GM12878 (cell line): Measurements from ENCODE around the gene ATXN1. TPM values are rescaled to one million over a fixed set of nuclear protein-coding genes. Genes with fewer than 3 reads are reported as not detected.

Experiments
- ATAC-seq: fragments of 200-7000 bp; cut with Tn5 transposase; 3 replicates; pipeline ENCODE4 v1.9.1; 2020; ENCODE audit warnings: mild to moderate bottlenecking, moderate library complexity
- BruUV-seq: library from RNA; stranded (reverse); fragments of 400-500 nt; replicated peaks from 2 replicates; lab custom pipeline; 2021; lab: Mats Ljungman, UMichigan
- CTCF ChIA-PET: fragments of 300-600 bp; sonication (Branson Sonifier 250); formaldehyde crosslinking; extraction: SDS; loops from one replicate; lab custom pipeline; 2021; ENCODE audit warnings: inconsistent platforms; lab: Yijun Ruan, JAX
- POLR2A ChIA-PET: fragments of 350-600 bp; formaldehyde crosslinking; extraction: SDS; loops from one replicate; lab custom pipeline; 2021; ENCODE audit warnings: inconsistent platforms; lab: Charles Lee
- RAD21 ChIA-PET: fragments of 300-600 bp; sonication (Branson Sonifier 250); formaldehyde crosslinking; loops from one replicate; lab custom pipeline; 2023; ENCODE audit warnings: antibody characterized with exemption; ENCODE audit not compliant: unreplicated experiment; lab: Charles Lee
- SMC1A ChIA-PET: fragments of 300-600 bp; sonication (Branson Sonifier 250); formaldehyde crosslinking; loops from one replicate; lab custom pipeline; 2023; ENCODE audit not compliant: unreplicated experiment, uncharacterized antibody; lab: Charles Lee
- DNase-seq: peaks from one replicate; pipeline ENCODE4 v3.0.0-alpha.2; 2011; ENCODE audit warnings: low read depth, low spot score
- FAIRE-seq: peaks from 3 replicates; lab custom pipeline; 2011; peaks lifted over from hg19 to GRCh38; lab: Jason Lieb, UNC
- H2AFZ ChIP-seq: 2 replicates; pipeline ENCODE4 v1.6.0; 2011; ENCODE audit warnings: low read depth, low read length, control low read depth; ENCODE audit not compliant: control insufficient read depth
- H3K27ac ChIP-seq: 2 replicates; pipeline ENCODE4 v1.5.1; 2011; ENCODE audit warnings: control low read depth; ENCODE audit not compliant: control insufficient read depth, insufficient read depth
- H3K27me3 ChIP-seq, 2 experiments: replicated peaks in 1 of 2; 2 replicates each; pipeline versions ENCODE4 v1.6.0 to v1.6.1; 2011; ENCODE audit warnings: low read length in 1 of 2; ENCODE audit not compliant: control insufficient read depth in 2 of 2, insufficient read depth in 2 of 2
- H3K36me3 ChIP-seq, 2 experiments: 2 replicates each; pipeline ENCODE4 v1.5.1; 2011; ENCODE audit warnings: low read length in 1 of 2; ENCODE audit not compliant: control insufficient read depth in 2 of 2, insufficient read depth in 2 of 2
- H3K4me1 ChIP-seq: 2 replicates; pipeline ENCODE4 v1.6.1; 2011; ENCODE audit warnings: mild to moderate bottlenecking, low read length, moderate library complexity, mixed read lengths; ENCODE audit not compliant: control insufficient read depth, insufficient read depth
- H3K4me2 ChIP-seq: 2 replicates; pipeline ENCODE4 v1.6.0; 2011; ENCODE audit warnings: control low read depth; ENCODE audit not compliant: control insufficient read depth, insufficient read depth
- H3K4me3 ChIP-seq: fragments of 200-600 bp; sonication (generic); 2 replicates; pipeline ENCODE4 v1.5.1; 2016
- H3K79me2 ChIP-seq: 2 replicates; pipeline ENCODE4 v1.6.0; 2011; ENCODE audit warnings: low read length; ENCODE audit not compliant: control insufficient read depth, insufficient read depth
- H3K9ac ChIP-seq: 2 replicates; pipeline ENCODE4 v1.8.0; 2011; ENCODE audit warnings: low read length, control low read depth, mixed read lengths; ENCODE audit not compliant: control insufficient read depth, insufficient read depth
- H3K9me3 ChIP-seq: replicated peaks from 3 replicates; pipeline ENCODE4 v1.5.1; 2011; ENCODE audit warnings: mild to moderate bottlenecking, low read length; ENCODE audit not compliant: control insufficient read depth, insufficient read depth
- H4K20me1 ChIP-seq: 2 replicates; pipeline ENCODE4 v1.6.0; 2011; ENCODE audit not compliant: control insufficient read depth, insufficient read depth
- ATF7 ChIP-seq: fragments of 450-650 bp; IDR thresholded peaks from 2 replicates; pipeline ENCODE4 v1.6.1; 2016; ENCODE audit warnings: low read depth, mild to moderate bottlenecking
- FOXM1 ChIP-seq: IDR thresholded peaks from 2 replicates; pipeline ENCODE4 v1.6.1; 2012; ENCODE audit warnings: low read depth, mild to moderate bottlenecking, inconsistent platforms, low read length, moderate library complexity
- HDAC2 ChIP-seq: fragments of 200-600 bp; sonication (generic); IDR thresholded peaks from 2 replicates; pipeline ENCODE4 v1.6.1; 2017
- IKZF2 ChIP-seq, 2 experiments: fragments of 450-650 bp; IDR thresholded peaks; 2 replicates each; pipeline ENCODE4 v1.6.1; 2017; ENCODE audit warnings: mild to moderate bottlenecking in 2 of 2, moderate library complexity in 2 of 2
- JUNB ChIP-seq: IDR thresholded peaks from 2 replicates; pipeline ENCODE4 v1.6.1; 2016; ENCODE audit warnings: antibody characterized with exemption, mild to moderate bottlenecking
- KLF5 ChIP-seq: fragments of 450-650 bp; IDR thresholded peaks from 2 replicates; pipeline ENCODE4 v1.6.1; 2014; ENCODE audit warnings: mild to moderate bottlenecking; ENCODE audit not compliant: partially characterized antibody
- SIX5 ChIP-seq: IDR thresholded peaks from 2 replicates; pipeline ENCODE4 v1.6.1; 2011; ENCODE audit warnings: mild to moderate bottlenecking, low read depth, low read length, moderate library complexity; ENCODE audit not compliant: severe bottlenecking
- SMAD5 ChIP-seq: IDR thresholded peaks from 2 replicates; pipeline ENCODE4 v1.6.1; 2016; ENCODE audit warnings: antibody characterized with exemption, low read depth
- SREBF1 ChIP-seq: IDR thresholded peaks from 2 replicates; pipeline ENCODE4 v1.6.1; 2012; ENCODE audit warnings: mild to moderate bottlenecking, low read length
- TCF3 ChIP-seq: IDR thresholded peaks from 2 replicates; pipeline ENCODE4 v1.6.1; 2012; ENCODE audit warnings: low read depth, mild to moderate bottlenecking, low read length, borderline replicate concordance; ENCODE audit not compliant: insufficient read depth
- WRNIP1 ChIP-seq: IDR thresholded peaks from 2 replicates; pipeline ENCODE4 v1.6.1; 2011; ENCODE audit warnings: low read depth, low read length, improper control_type of control experiment, borderline replicate concordance
- ZNF217 ChIP-seq: fragments of 450-650 bp; IDR thresholded peaks from 2 replicates; pipeline ENCODE4 v1.6.1; 2017; ENCODE audit warnings: antibody characterized with exemption, mild to moderate bottlenecking
- WGBS: methylation state at CpG from one replicate; pipeline ENCODE4 v1.1.6; 2016; ENCODE audit warnings: low lambda C conversion rate; ENCODE audit not compliant: insufficient replicate concordance, insufficient coverage; ENCODE audit errors: missing lambda C conversion rate; 5-methylcytosine and 5-hydroxymethylcytosine counted together
- in situ Hi-C: fragments of 300-500 bp; cut with MboI; formaldehyde crosslinking; loops from 9 replicates; pipeline ENCODE4 v1.14.3; 2018; ENCODE audit warnings: mixed read lengths
- intact Hi-C: fragments of 100-400 bp; cut with micrococcal nuclease; formaldehyde crosslinking; loops from one replicate; pipeline ENCODE4 v1.14.2; 2022; ENCODE audit not compliant: unreplicated experiment
- polyA plus RNA-seq, 11 experiments: library from polyadenylated mRNA; depleted of rRNA in 4 of 11; unstranded in 6 of 11; stranded (reverse) in 5 of 11; fragments of >200 nt; fragmentation: Nextera tagmentation in 4 of 11; fragmentation: Illumina TruSeq in 1 of 11; extraction: Ambion mirVana in 4 of 11; extraction: Trizol in 1 of 11; gene quantifications; 1 replicate in 1 of 11; 2 replicates in 10 of 11; pipeline versions ENCODE4 v1.2.1 to v1.2.3, GENCODE V29; 2011 to 2016; ENCODE audit warnings: inconsistent platforms in 2 of 11, missing spikeins in 2 of 11, low read depth in 1 of 11
- total RNA-seq, 4 experiments: library from RNA; depleted of rRNA in 3 of 4; stranded (reverse); fragments of >200 nt in 3 of 4; fragmentation: Illumina TruSeq in 1 of 4; extraction: Trizol in 1 of 4; gene quantifications; 2 replicates each; pipeline versions ENCODE4 v1.2.1 to v1.2.3, GENCODE V29; 2013 to 2021
- TF ChIP-seq, protein P1 (sequence below): fragments of 150-350 bp; IDR thresholded peaks from 2 replicates; pipeline ENCODE4 v1.6.1; 2014; ENCODE audit warnings: mild to moderate bottlenecking, low read depth, low read length
- TF ChIP-seq, protein P2 (sequence below): fragments of 450-650 bp; conservative IDR thresholded peaks from 2 replicates; pipeline ENCODE4 v1.6.1; 2017; ENCODE audit warnings: mild to moderate bottlenecking, moderate library complexity
- TF ChIP-seq, protein P3 (sequence below): fragments of 450-650 bp; IDR thresholded peaks from 2 replicates; pipeline ENCODE4 v1.6.1; 2016; ENCODE audit warnings: mild to moderate bottlenecking
- TF ChIP-seq, protein P4 (sequence below): IDR thresholded peaks from 2 replicates; pipeline ENCODE4 v1.6.1; 2012; ENCODE audit warnings: mild to moderate bottlenecking, low read depth, low read length

The ATXN1 gene
- total and polyA plus RNA-seq, 10 of the 15 experiments (the other 5 are each of a cell fraction or from before 2014, with no cell fraction given) = 12.2 to 51.2 (median 20.5) TPM

DNA sequence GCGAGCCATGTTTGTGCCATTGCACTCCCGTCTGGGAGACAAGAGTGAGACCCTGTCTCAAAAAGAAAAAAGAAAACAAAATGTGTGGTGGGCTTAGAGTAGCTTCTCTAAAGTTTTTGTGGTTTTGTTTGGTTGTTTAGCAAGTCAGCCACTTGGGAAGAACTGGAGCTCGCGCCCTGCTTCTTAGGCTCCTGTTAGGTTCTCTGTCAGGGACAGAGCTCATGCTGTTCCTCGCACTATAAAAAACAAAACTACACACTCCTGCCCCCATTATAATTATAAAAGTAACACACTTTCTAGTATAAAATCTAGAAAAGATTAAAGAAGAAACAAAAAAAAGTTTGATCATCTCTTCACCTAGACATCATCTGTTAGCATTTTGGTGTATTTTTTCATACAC, 489.8 kb downstream of the ATXN1 start:
- intact Hi-C loops = no loop called here
- no peak for ATAC-seq
- H3K4me2 ChIP-seq = no peak overlapping the region
- DNase-seq = no peak
- no peak for FAIRE-seq
- H3K79me2 ChIP-seq = no peaks in the 10 kb centered on the region
- no peak overlapping the region for H3K4me3 ChIP-seq
- ChIA-PET POLR2A (no interaction called here), CTCF (interaction anchor here (1.0 to 7.9 kb wide), 2 partner anchors 15 to 31 kb away, joined by 3 to 54 read pairs; no protein-coding TSS in a partner anchor), SMC1A (interaction anchor here (0.7 to 1.5 kb wide), 3 partner anchors 14 to 66 kb away, joined by 3 to 4 read pairs (median 3); no protein-coding TSS in a partner anchor), RAD21 (no interaction called here)
- no peak overlapping the region for H2AFZ ChIP-seq
- H3K27ac ChIP-seq = no peak overlapping the region
- H3K36me3 ChIP-seq = no peaks in the 10 kb centered on the region
- whole genome bisulfite sequencing = 71% methylated on average over 5 of the region's 5 CpGs
- H3K27me3 ChIP-seq = no peaks in the 10 kb centered on the region; a peak in 1 of 4 replicates
- BruUV-seq = no TSS peak
- in situ Hi-C loops = no loop called here
- no peaks in the 10 kb centered on the region for H3K4me1 ChIP-seq
- H3K9ac ChIP-seq = no peak overlapping the region
- H4K20me1 ChIP-seq = no peaks in the 10 kb centered on the region
- H3K9me3 ChIP-seq = no peaks in the 10 kb centered on the region
- TF ChIP-seq HDAC2 (no peak), SIX5 (no peak), ZNF217 (no peak), KLF5 (no peak), JUNB (no peak), TCF3 (no peak), SMAD5 (no peak), IKZF2 (IDR thresholded peaks at IDR 0.05) (no peak), FOXM1 (no peak), ATF7 (no peak), SREBF1 (no peak), WRNIP1 (no peak)
- TF ChIP-seq, protein P1, sequence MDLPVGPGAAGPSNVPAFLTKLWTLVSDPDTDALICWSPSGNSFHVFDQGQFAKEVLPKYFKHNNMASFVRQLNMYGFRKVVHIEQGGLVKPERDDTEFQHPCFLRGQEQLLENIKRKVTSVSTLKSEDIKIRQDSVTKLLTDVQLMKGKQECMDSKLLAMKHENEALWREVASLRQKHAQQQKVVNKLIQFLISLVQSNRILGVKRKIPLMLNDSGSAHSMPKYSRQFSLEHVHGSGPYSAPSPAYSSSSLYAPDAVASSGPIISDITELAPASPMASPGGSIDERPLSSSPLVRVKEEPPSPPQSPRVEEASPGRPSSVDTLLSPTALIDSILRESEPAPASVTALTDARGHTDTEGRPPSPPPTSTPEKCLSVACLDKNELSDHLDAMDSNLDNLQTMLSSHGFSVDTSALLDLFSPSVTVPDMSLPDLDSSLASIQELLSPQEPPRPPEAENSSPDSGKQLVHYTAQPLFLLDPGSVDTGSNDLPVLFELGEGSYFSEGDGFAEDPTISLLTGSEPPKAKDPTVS = no peak
- TF ChIP-seq, protein P2, sequence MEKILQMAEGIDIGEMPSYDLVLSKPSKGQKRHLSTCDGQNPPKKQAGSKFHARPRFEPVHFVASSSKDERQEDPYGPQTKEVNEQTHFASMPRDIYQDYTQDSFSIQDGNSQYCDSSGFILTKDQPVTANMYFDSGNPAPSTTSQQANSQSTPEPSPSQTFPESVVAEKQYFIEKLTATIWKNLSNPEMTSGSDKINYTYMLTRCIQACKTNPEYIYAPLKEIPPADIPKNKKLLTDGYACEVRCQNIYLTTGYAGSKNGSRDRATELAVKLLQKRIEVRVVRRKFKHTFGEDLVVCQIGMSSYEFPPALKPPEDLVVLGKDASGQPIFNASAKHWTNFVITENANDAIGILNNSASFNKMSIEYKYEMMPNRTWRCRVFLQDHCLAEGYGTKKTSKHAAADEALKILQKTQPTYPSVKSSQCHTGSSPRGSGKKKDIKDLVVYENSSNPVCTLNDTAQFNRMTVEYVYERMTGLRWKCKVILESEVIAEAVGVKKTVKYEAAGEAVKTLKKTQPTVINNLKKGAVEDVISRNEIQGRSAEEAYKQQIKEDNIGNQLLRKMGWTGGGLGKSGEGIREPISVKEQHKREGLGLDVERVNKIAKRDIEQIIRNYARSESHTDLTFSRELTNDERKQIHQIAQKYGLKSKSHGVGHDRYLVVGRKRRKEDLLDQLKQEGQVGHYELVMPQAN = no peak
- TF ChIP-seq, protein P3, sequence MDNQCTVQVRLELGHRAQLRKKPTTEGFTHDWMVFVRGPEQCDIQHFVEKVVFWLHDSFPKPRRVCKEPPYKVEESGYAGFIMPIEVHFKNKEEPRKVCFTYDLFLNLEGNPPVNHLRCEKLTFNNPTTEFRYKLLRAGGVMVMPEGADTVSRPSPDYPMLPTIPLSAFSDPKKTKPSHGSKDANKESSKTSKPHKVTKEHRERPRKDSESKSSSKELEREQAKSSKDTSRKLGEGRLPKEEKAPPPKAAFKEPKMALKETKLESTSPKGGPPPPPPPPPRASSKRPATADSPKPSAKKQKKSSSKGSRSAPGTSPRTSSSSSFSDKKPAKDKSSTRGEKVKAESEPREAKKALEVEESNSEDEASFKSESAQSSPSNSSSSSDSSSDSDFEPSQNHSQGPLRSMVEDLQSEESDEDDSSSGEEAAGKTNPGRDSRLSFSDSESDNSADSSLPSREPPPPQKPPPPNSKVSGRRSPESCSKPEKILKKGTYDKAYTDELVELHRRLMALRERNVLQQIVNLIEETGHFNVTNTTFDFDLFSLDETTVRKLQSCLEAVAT = no peak
- TF ChIP-seq, protein P4, sequence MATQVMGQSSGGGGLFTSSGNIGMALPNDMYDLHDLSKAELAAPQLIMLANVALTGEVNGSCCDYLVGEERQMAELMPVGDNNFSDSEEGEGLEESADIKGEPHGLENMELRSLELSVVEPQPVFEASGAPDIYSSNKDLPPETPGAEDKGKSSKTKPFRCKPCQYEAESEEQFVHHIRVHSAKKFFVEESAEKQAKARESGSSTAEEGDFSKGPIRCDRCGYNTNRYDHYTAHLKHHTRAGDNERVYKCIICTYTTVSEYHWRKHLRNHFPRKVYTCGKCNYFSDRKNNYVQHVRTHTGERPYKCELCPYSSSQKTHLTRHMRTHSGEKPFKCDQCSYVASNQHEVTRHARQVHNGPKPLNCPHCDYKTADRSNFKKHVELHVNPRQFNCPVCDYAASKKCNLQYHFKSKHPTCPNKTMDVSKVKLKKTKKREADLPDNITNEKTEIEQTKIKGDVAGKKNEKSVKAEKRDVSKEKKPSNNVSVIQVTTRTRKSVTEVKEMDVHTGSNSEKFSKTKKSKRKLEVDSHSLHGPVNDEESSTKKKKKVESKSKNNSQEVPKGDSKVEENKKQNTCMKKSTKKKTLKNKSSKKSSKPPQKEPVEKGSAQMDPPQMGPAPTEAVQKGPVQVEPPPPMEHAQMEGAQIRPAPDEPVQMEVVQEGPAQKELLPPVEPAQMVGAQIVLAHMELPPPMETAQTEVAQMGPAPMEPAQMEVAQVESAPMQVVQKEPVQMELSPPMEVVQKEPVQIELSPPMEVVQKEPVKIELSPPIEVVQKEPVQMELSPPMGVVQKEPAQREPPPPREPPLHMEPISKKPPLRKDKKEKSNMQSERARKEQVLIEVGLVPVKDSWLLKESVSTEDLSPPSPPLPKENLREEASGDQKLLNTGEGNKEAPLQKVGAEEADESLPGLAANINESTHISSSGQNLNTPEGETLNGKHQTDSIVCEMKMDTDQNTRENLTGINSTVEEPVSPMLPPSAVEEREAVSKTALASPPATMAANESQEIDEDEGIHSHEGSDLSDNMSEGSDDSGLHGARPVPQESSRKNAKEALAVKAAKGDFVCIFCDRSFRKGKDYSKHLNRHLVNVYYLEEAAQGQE = no peak
